Thyroid gland (tissue), 4 donors: Measurements from ENCODE around the gene DUSP7.

Experiments
- CTCF ChIP-seq, 6 experiments: fragments of 200-600 bp in 3 of 6; fragments of 450-650 bp in 3 of 6; sonication (generic) in 3 of 6; IDR thresholded peaks; one replicate each; pipeline ENCODE4 v1.5.1; 2016 to 2019; ENCODE audit warnings: antibody characterized with exemption in 6 of 6, mild to moderate bottlenecking in 2 of 6, inconsistent platforms in 1 of 6, moderate library complexity in 1 of 6
- POLR2A ChIP-seq, 2 donors: fragments of 450-650 bp; IDR thresholded peaks; one replicate each; pipeline ENCODE4 v1.6.1; 2017; ENCODE audit warnings: antibody characterized with exemption in 2 of 2, mild to moderate bottlenecking in 2 of 2, moderate library complexity in 1 of 2

GRCh38 chr3:52013802-52014598 is 42.4 kb downstream of the DUSP7 start:
- TF ChIP-seq CTCF (IDR thresholded peaks at IDR 0.05) = no peak
- no peak for TF ChIP-seq POLR2A (IDR thresholded peaks at IDR 0.05)
